HCT116 (cell line): ENCODE results near the gene MYBPH. TPM values are rescaled to one million over a fixed set of nuclear protein-coding genes. Genes with fewer than 3 reads are reported as not detected.

ENCODE experiments used
- ATAC-seq: fragments of 200-7000 bp; cut with Tn5 transposase; 2 replicates; pipeline ENCODE4 v1.9.1; 2020; ENCODE audit warnings: mild to moderate bottlenecking, moderate library complexity
- BruUV-seq: library from RNA; stranded (reverse); fragments of 400-500 nt; replicated peaks from 2 replicates; lab custom pipeline; 2021; lab: Mats Ljungman, UMichigan
- CTCF ChIA-PET: fragments of 300-600 bp; sonication (Branson Sonifier 250); formaldehyde crosslinking; loops from one replicate; lab custom pipeline; 2021; ENCODE audit warnings: antibody characterized with exemption; lab: Charles Lee
- POLR2A ChIA-PET: fragments of 300-600, 350-600 bp; sonication (Branson Sonifier 250); formaldehyde crosslinking; loops from one replicate; lab custom pipeline; 2021; ENCODE audit warnings: antibody characterized with exemption; lab: Charles Lee
- RAD21 ChIA-PET, 2 experiments: fragments of 300-600 bp; sonication (Branson Sonifier 250); formaldehyde crosslinking; loops; one replicate each; lab custom pipeline; 2023; ENCODE audit warnings: low total read pairs in 2 of 2; ENCODE audit not compliant: uncharacterized antibody in 2 of 2, unreplicated experiment in 2 of 2, low non-redundant PET in 1 of 2; lab: Charles Lee
- DNase-seq: peaks from one replicate; pipeline ENCODE4 v3.0.0-alpha.2; 2010; ENCODE audit warnings: low read depth, low spot score
- H2AFZ ChIP-seq: fragments of 200-600 bp; shearing (Covaris generic), sonication (generic); 2 replicates; pipeline ENCODE4 v1.6.1; 2017; ENCODE audit warnings: low read depth, mixed run types, mixed read lengths, antibody characterized with exemption, low read length; ENCODE audit not compliant: poor library complexity, severe bottlenecking
- H3K27ac ChIP-seq: 2 replicates; pipeline ENCODE4 v1.5.1; 2012; ENCODE audit warnings: low read depth, low read length
- H3K27me3 ChIP-seq: fragments of 200-600 bp; sonication (generic); 2 replicates; pipeline ENCODE4 v1.6.1; 2016; ENCODE audit warnings: mixed run types, low read length, mixed read lengths; ENCODE audit not compliant: insufficient read depth
- H3K36me3 ChIP-seq, 2 experiments: fragments of 200-500 bp in 1 of 2; fragments of 200-600 bp in 1 of 2; sonication (Bioruptor generic) in 1 of 2; sonication (generic) in 1 of 2; 2 replicates each; pipeline versions ENCODE4 v1.5.1 to v1.6.1; 2014 to 2016; ENCODE audit warnings: low read length in 2 of 2, inconsistent platforms in 1 of 2, mixed read lengths in 1 of 2, mixed run types in 1 of 2; ENCODE audit not compliant: insufficient read depth in 2 of 2, control insufficient read depth in 1 of 2
- H3K4me1 ChIP-seq, 2 experiments: fragments of 200-600 bp in 1 of 2; sonication (generic) in 1 of 2; 2 replicates each; pipeline versions ENCODE4 v1.5.1 to v1.6.1; 2012 to 2017; ENCODE audit warnings: low read length in 2 of 2, inconsistent platforms in 1 of 2, mild to moderate bottlenecking in 1 of 2, mixed read lengths in 1 of 2, mixed run types in 1 of 2, moderate library complexity in 1 of 2; ENCODE audit not compliant: insufficient read depth in 2 of 2, control insufficient read depth in 1 of 2
- H3K4me2 ChIP-seq: fragments of 200-600 bp; sonication (generic); 2 replicates; pipeline ENCODE4 v1.6.1; 2017; ENCODE audit warnings: mixed run types, low read length, mixed read lengths
- H3K4me3 ChIP-seq, 2 experiments: fragments of 200-600 bp in 1 of 2; sonication (generic) in 1 of 2; replicated peaks in 1 of 2; 2 replicates each; pipeline ENCODE4 v1.5.1; 2011 to 2016; ENCODE audit warnings: low read length in 2 of 2, control low read depth in 1 of 2, low read depth in 1 of 2, mild to moderate bottlenecking in 1 of 2, mixed read lengths in 1 of 2, mixed run types in 1 of 2
- H3K79me2 ChIP-seq: fragments of 200-600 bp; sonication (generic); 2 replicates; pipeline ENCODE4 v1.6.1; 2017; ENCODE audit warnings: mild to moderate bottlenecking, mixed run types, low read length, moderate library complexity, mixed read lengths; ENCODE audit not compliant: insufficient read depth
- H3K9ac ChIP-seq: fragments of 200-600 bp; sonication (generic); 2 replicates; pipeline ENCODE4 v1.6.1; 2016; ENCODE audit warnings: low read length, mixed read lengths
- H3K9me2 ChIP-seq: fragments of 200-600 bp; sonication (generic), shearing (Covaris generic); 2 replicates; pipeline ENCODE4 v1.6.1; 2017; ENCODE audit warnings: mixed run types, mild to moderate bottlenecking, moderate library complexity; ENCODE audit not compliant: insufficient read depth
- H3K9me3 ChIP-seq, 2 experiments: fragments of 200-500 bp in 1 of 2; fragments of 200-600 bp in 1 of 2; sonication (Bioruptor generic) in 1 of 2; sonication (generic) in 1 of 2; 2 replicates each; pipeline ENCODE4 v1.6.1; 2014 to 2017; ENCODE audit warnings: low read length in 2 of 2, mixed read lengths in 2 of 2, inconsistent platforms in 1 of 2, low read depth in 1 of 2, mild to moderate bottlenecking in 1 of 2, mixed run types in 1 of 2, moderate library complexity in 1 of 2; ENCODE audit not compliant: control insufficient read depth in 1 of 2, insufficient read depth in 1 of 2
- H4K20me1 ChIP-seq: fragments of 200-600 bp; sonication (generic), shearing (Covaris generic); 2 replicates; pipeline ENCODE4 v1.6.1; 2017; ENCODE audit warnings: mixed run types, mild to moderate bottlenecking, moderate library complexity; ENCODE audit not compliant: insufficient read depth
- ELF1 ChIP-seq: IDR thresholded peaks from 2 replicates; pipeline ENCODE4 v1.6.1; 2012; ENCODE audit warnings: low read depth, borderline replicate concordance
- EZH2 ChIP-seq: fragments of 200-600 bp; sonication (generic); IDR thresholded peaks from 2 replicates; pipeline ENCODE4 v1.6.1; 2017; ENCODE audit warnings: antibody characterized with exemption, mixed run types
- EZH2phosphoT487 ChIP-seq: fragments of 200-600 bp; IDR thresholded peaks from 2 replicates; pipeline ENCODE4 v1.6.1; 2018; ENCODE audit warnings: antibody characterized with exemption, borderline replicate concordance
- FOSL1 ChIP-seq: IDR thresholded peaks from 2 replicates; pipeline ENCODE4 v1.6.1; 2012; ENCODE audit warnings: low read depth
- JUND ChIP-seq: IDR thresholded peaks from 2 replicates; pipeline ENCODE4 v1.6.1; 2012
- POLR2A ChIP-seq: IDR thresholded peaks from 2 replicates; pipeline ENCODE4 v1.7.0; 2011; ENCODE audit warnings: borderline replicate concordance; ENCODE audit not compliant: insufficient read depth, insufficient read length; ENCODE audit errors: extremely low read depth
- RAD21 ChIP-seq: IDR thresholded peaks from 2 replicates; pipeline ENCODE4 v1.6.1; 2012; ENCODE audit warnings: low read depth, mild to moderate bottlenecking
- SIN3A ChIP-seq: IDR thresholded peaks from 2 replicates; pipeline ENCODE4 v1.6.1; 2012; ENCODE audit warnings: low read depth
- SP1 ChIP-seq: IDR thresholded peaks from 2 replicates; pipeline ENCODE4 v1.6.1; 2012; ENCODE audit warnings: low read depth
- TCF7L2 ChIP-seq: IDR thresholded peaks from 2 replicates; pipeline ENCODE4 v1.7.0; 2011; ENCODE audit warnings: borderline replicate concordance, inconsistent platforms; ENCODE audit not compliant: insufficient read depth, insufficient read length; ENCODE audit errors: extremely low read depth
- YY1 ChIP-seq: IDR thresholded peaks from 2 replicates; pipeline ENCODE4 v1.6.1; 2011; ENCODE audit warnings: low read length, low read depth, moderate library complexity, mild to moderate bottlenecking; ENCODE audit not compliant: insufficient replicate concordance; ENCODE audit errors: extremely low read depth
- ZFX ChIP-seq: fragments of 450-650 bp; IDR thresholded peaks from 2 replicates; pipeline ENCODE4 v1.6.1; 2017
- ZNF274 ChIP-seq: fragments of 200-500 bp; sonication (Bioruptor generic); IDR thresholded peaks from 2 replicates; pipeline ENCODE4 v1.6.1; 2014; ENCODE audit warnings: mild to moderate bottlenecking, low read depth, low read length, inconsistent platforms
- intact Hi-C: fragments of 100-400 bp; cut with micrococcal nuclease; formaldehyde crosslinking; loops from 2 replicates; pipeline ENCODE4 v1.10.0; 2022
- total RNA-seq: library from RNA; stranded (reverse); gene quantifications from one replicate; pipeline ENCODE4 v1.2.1, GENCODE V29; 2021; ENCODE audit not compliant: unreplicated experiment
- TF ChIP-seq, protein P1 (sequence below): IDR thresholded peaks from 2 replicates; pipeline ENCODE4 v1.6.1; 2012
- TF ChIP-seq, protein P2 (sequence below): IDR thresholded peaks from 2 replicates; pipeline ENCODE4 v1.6.1; 2012
- TF ChIP-seq, protein P3 (sequence below): IDR thresholded peaks from 2 replicates; pipeline ENCODE4 v1.6.1; 2012; ENCODE audit warnings: low read depth
- TF ChIP-seq, protein P4 (sequence below), 3 experiments: fragments of 200-600 bp in 1 of 3; sonication (generic) in 1 of 3; IDR thresholded peaks in 2 of 3; conservative IDR thresholded peaks in 1 of 3; 2 replicates each; pipeline ENCODE4 v1.5.1; 2012 to 2017; ENCODE audit warnings: low read depth in 2 of 3, low read length in 2 of 3, antibody characterized with exemption in 1 of 3, borderline replicate concordance in 1 of 3, control low read depth in 1 of 3, mild to moderate bottlenecking in 1 of 3, mixed read lengths in 1 of 3, mixed run types in 1 of 3, moderate library complexity in 1 of 3; ENCODE audit not compliant: insufficient read depth in 1 of 3

MYBPH gene
- total RNA-seq, 1 experiment from 2014 or later, result 0.22 TPM

DNA sequence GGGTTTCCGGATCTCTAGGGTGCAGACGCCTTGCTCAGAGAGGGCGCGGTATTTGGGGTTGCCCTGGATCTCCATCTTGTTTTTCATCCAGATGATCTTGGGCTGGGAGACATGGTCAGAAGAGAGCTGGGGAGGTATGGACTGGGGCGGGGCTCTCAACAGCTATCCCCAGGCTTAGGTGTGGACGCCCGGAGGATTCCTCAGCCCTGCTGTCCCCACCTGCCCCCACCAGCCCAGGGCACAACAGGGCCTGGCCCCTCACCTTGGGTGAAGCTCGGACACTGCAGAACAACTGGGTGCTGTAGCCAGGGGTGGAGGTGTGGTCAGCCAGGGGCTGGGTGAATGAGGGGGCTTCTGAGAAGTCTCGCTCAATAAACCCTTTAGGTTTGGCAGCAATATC, 6.6 kb downstream of the MYBPH start:
- CTCF ChIA-PET, result no interaction called here
- RAD21 ChIA-PET, result no interaction called here
- Histone ChIP-seq H2AFZ (no peak overlapping the region), H3K4me3 (no peak overlapping the region), H3K27ac (no peak overlapping the region), H3K36me3 (no peaks in the 10 kb centered on the region), H3K4me2 (no peak overlapping the region), H3K9me2 (no peaks in the 10 kb centered on the region), H3K9ac (no peak overlapping the region), H3K4me1 (peaks cover 13 to 46% of the 10 kb centered on the region in 2 experiments; a peak in 3 of 4 replicates), H4K20me1 (no peaks in the 10 kb centered on the region), H3K79me2 (no peaks in the 10 kb centered on the region), H3K27me3 (no peaks in the 10 kb centered on the region), H3K9me3 (no peaks in the 10 kb centered on the region)
- ATAC-seq (no peak), DNase-seq (no peak)
- POLR2A ChIA-PET, result no interaction called here
- TF ChIP-seq ELF1 (no peak), TCF7L2 (no peak), JUND (no peak), ZNF274 (no peak), ZFX (no peak), SP1 (no peak), EZH2 (no peak), POLR2A (no peak), YY1 (no peak), EZH2phosphoT487 (no peak), SIN3A (no peak), FOSL1 (no peak), RAD21 (no peak)
- TF ChIP-seq, protein P1, sequence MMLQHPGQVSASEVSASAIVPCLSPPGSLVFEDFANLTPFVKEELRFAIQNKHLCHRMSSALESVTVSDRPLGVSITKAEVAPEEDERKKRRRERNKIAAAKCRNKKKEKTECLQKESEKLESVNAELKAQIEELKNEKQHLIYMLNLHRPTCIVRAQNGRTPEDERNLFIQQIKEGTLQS, result no peak
- TF ChIP-seq, protein P2, sequence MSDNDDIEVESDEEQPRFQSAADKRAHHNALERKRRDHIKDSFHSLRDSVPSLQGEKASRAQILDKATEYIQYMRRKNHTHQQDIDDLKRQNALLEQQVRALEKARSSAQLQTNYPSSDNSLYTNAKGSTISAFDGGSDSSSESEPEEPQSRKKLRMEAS, result no peak
- TF ChIP-seq, protein P3, sequence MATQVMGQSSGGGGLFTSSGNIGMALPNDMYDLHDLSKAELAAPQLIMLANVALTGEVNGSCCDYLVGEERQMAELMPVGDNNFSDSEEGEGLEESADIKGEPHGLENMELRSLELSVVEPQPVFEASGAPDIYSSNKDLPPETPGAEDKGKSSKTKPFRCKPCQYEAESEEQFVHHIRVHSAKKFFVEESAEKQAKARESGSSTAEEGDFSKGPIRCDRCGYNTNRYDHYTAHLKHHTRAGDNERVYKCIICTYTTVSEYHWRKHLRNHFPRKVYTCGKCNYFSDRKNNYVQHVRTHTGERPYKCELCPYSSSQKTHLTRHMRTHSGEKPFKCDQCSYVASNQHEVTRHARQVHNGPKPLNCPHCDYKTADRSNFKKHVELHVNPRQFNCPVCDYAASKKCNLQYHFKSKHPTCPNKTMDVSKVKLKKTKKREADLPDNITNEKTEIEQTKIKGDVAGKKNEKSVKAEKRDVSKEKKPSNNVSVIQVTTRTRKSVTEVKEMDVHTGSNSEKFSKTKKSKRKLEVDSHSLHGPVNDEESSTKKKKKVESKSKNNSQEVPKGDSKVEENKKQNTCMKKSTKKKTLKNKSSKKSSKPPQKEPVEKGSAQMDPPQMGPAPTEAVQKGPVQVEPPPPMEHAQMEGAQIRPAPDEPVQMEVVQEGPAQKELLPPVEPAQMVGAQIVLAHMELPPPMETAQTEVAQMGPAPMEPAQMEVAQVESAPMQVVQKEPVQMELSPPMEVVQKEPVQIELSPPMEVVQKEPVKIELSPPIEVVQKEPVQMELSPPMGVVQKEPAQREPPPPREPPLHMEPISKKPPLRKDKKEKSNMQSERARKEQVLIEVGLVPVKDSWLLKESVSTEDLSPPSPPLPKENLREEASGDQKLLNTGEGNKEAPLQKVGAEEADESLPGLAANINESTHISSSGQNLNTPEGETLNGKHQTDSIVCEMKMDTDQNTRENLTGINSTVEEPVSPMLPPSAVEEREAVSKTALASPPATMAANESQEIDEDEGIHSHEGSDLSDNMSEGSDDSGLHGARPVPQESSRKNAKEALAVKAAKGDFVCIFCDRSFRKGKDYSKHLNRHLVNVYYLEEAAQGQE, result no peak
- TF ChIP-seq, protein P4, sequence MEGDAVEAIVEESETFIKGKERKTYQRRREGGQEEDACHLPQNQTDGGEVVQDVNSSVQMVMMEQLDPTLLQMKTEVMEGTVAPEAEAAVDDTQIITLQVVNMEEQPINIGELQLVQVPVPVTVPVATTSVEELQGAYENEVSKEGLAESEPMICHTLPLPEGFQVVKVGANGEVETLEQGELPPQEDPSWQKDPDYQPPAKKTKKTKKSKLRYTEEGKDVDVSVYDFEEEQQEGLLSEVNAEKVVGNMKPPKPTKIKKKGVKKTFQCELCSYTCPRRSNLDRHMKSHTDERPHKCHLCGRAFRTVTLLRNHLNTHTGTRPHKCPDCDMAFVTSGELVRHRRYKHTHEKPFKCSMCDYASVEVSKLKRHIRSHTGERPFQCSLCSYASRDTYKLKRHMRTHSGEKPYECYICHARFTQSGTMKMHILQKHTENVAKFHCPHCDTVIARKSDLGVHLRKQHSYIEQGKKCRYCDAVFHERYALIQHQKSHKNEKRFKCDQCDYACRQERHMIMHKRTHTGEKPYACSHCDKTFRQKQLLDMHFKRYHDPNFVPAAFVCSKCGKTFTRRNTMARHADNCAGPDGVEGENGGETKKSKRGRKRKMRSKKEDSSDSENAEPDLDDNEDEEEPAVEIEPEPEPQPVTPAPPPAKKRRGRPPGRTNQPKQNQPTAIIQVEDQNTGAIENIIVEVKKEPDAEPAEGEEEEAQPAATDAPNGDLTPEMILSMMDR (IDR thresholded peaks at IDR 0.05 in 2 of 3, conservative IDR thresholded peaks at IDR 0.05 in 1 of 3; ENCODE audit: borderline replicate concordance in 1 of 3, insufficient read depth in 1 of 3, low read depth in 2 of 3, low read length in 2 of 3), result no peak
- BruUV-seq, result no TSS peak
- intact Hi-C loops, result no loop called here
